Measurements from ENCODE around the gene TYR. TPM values are rescaled to one million over a fixed set of nuclear protein-coding genes. Genes with fewer than 3 reads are reported as not detected.
"Not testable (repeated sequence)": the region's sequence is repeated elsewhere in the genome, so short reads cannot be mapped to it uniquely, and the experiment has no call there.

Gene TYR
- total and polyA plus RNA-seq, 2 donors (not counting 1 experiment from before 2014, with no cell fraction given) = not detected

DNA sequence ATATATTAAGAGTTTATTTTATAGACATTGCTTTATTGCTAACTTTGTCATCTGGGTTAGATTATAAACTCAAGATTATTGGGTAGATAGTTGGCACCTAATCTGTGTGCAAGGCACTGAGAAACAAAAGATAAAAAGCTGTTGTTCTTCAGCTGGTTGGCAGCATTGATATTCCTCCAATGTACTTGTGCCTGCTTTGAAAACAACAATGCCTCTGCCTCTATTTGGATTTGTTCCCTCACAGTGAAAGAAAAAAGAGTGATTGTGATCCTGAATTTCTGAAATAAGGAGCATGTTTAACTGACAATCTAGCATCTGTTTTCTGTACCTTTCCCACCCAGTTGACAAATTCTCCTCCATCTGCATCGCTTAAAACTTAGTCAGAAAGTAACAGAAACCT is 98.3 kb downstream of the TYR start:
- WGBS (ENCODE audit: insufficient coverage) = no CpG with 5 or more reads among the region's 1 CpG
- Histone ChIP-seq H2AFZ (ENCODE audit: insufficient read depth, low read depth, low read length, poor library complexity, severe bottlenecking) (no peak overlapping the region), H3K27ac (ENCODE audit: low read length in 2 of 2) (no peak overlapping the region), H3K79me2 (ENCODE audit: control insufficient read depth, insufficient read depth, low read length) (no peaks in the 10 kb centered on the region), H3K4me1 (ENCODE audit: control insufficient read depth in 2 of 2, insufficient read depth in 2 of 2, low read length in 2 of 2) (no peaks in the 10 kb centered on the region), H3K27me3 (replicated peaks in 1 of 4; ENCODE audit: control extremely low read depth in 1 of 4, control insufficient read depth in 3 of 4, insufficient read depth in 4 of 4, low read length in 3 of 4) (no peaks in the 10 kb centered on the region), H4K20me1 (ENCODE audit: control insufficient read depth, insufficient read depth, low read length, poor library complexity, severe bottlenecking) (no peaks in the 10 kb centered on the region), H3K9ac (ENCODE audit: low read length) (no peak overlapping the region), H3K9me3 (ENCODE audit: control extremely low read depth in 1 of 3, control insufficient read depth in 2 of 3, insufficient read depth in 1 of 3, low read length in 2 of 3) (no peaks in the 10 kb centered on the region), H3K4me3 (ENCODE audit: control extremely low read depth in 1 of 5, extremely low read depth in 1 of 5, insufficient read depth in 1 of 5, low read depth in 2 of 5, low read length in 4 of 5) (no peak overlapping the region), H3K36me3 (replicated peaks in 1 of 2; ENCODE audit: control extremely low read depth in 1 of 2, control insufficient read depth in 1 of 2, extremely low read depth in 1 of 2, insufficient read depth in 2 of 2, low read length in 1 of 2) (no peaks in the 10 kb centered on the region), H3K4me2 (replicated peaks; ENCODE audit: low read depth, low read length, poor library complexity, severe bottlenecking) (no peak overlapping the region)
- peaks cover 5% of the 10 kb centered on the region for H3K9me3 Mint-ChIP-seq (ENCODE audit: insufficient read depth)
- H3K27me3 Mint-ChIP-seq = no peaks in the 10 kb centered on the region
- no peaks in the 10 kb centered on the region for H3K4me1 Mint-ChIP-seq
- intact Hi-C loops (cut with micrococcal nuclease) = no loop called here
- ATAC-seq (ENCODE audit: low read depth) (no peak), DNase-seq (no peak)
- H3K27ac Mint-ChIP-seq = no peak overlapping the region
- ChIA-PET CTCF (no interaction called here), POLR2A (no interaction called here)
- no peak overlapping the region for H3K4me3 Mint-ChIP-seq
- no peak for TF ChIP-seq EZH2 (IDR thresholded peaks at IDR 0.05; ENCODE audit: borderline replicate concordance, insufficient read depth, low read depth, low read length, poor library complexity, severe bottlenecking)
- TF ChIP-seq, protein P1, sequence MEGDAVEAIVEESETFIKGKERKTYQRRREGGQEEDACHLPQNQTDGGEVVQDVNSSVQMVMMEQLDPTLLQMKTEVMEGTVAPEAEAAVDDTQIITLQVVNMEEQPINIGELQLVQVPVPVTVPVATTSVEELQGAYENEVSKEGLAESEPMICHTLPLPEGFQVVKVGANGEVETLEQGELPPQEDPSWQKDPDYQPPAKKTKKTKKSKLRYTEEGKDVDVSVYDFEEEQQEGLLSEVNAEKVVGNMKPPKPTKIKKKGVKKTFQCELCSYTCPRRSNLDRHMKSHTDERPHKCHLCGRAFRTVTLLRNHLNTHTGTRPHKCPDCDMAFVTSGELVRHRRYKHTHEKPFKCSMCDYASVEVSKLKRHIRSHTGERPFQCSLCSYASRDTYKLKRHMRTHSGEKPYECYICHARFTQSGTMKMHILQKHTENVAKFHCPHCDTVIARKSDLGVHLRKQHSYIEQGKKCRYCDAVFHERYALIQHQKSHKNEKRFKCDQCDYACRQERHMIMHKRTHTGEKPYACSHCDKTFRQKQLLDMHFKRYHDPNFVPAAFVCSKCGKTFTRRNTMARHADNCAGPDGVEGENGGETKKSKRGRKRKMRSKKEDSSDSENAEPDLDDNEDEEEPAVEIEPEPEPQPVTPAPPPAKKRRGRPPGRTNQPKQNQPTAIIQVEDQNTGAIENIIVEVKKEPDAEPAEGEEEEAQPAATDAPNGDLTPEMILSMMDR (IDR thresholded peaks at IDR 0.05) = no peak

GRCh38 chr11:89279176-89279575 is 101.5 kb downstream of the TYR start:
- ATAC-seq (ENCODE audit: low read depth) = no peak
- H3K4me3 Mint-ChIP-seq = no peak overlapping the region
- WGBS (ENCODE audit: insufficient coverage) = 86% methylated on average over 1 of the region's 1 CpG
- no peaks in the 10 kb centered on the region for H3K27me3 Mint-ChIP-seq
- H3K9me3 ChIP-seq (ENCODE audit: control extremely low read depth in 1 of 3, control insufficient read depth in 2 of 3, insufficient read depth in 1 of 3, low read length in 2 of 3) = no peaks in the 10 kb centered on the region
- ChIA-PET POLR2A (no interaction called here), CTCF (no interaction called here)
- H3K27ac Mint-ChIP-seq = no peak overlapping the region
- no peaks in the 10 kb centered on the region for H3K79me2 ChIP-seq (ENCODE audit: control insufficient read depth, insufficient read depth, low read length)
- no peak overlapping the region for H2AFZ ChIP-seq (ENCODE audit: insufficient read depth, low read depth, low read length, poor library complexity, severe bottlenecking)
- H3K27me3 ChIP-seq (replicated peaks in 1 of 4; ENCODE audit: control extremely low read depth in 1 of 4, control insufficient read depth in 3 of 4, insufficient read depth in 4 of 4, low read length in 3 of 4) = no peaks in the 10 kb centered on the region
- DNase-seq = no peak
- intact Hi-C loops (cut with micrococcal nuclease) = no loop called here
- no peak for TF ChIP-seq EZH2 (IDR thresholded peaks at IDR 0.05; ENCODE audit: borderline replicate concordance, insufficient read depth, low read depth, low read length, poor library complexity, severe bottlenecking)
- TF ChIP-seq, protein P1 (IDR thresholded peaks at IDR 0.05) = no peak
- no peak overlapping the region for H3K9ac ChIP-seq (ENCODE audit: low read length)
- H4K20me1 ChIP-seq (ENCODE audit: control insufficient read depth, insufficient read depth, low read length, poor library complexity, severe bottlenecking) = no peaks in the 10 kb centered on the region
- no peaks in the 10 kb centered on the region for H3K36me3 ChIP-seq (replicated peaks in 1 of 2; ENCODE audit: control extremely low read depth in 1 of 2, control insufficient read depth in 1 of 2, extremely low read depth in 1 of 2, insufficient read depth in 2 of 2, low read length in 1 of 2)
- H3K4me1 ChIP-seq (ENCODE audit: control insufficient read depth in 2 of 2, insufficient read depth in 2 of 2, low read length in 2 of 2) = no peaks in the 10 kb centered on the region
- H3K9me3 Mint-ChIP-seq (ENCODE audit: insufficient read depth) = peaks cover 5% of the 10 kb centered on the region
- H3K4me3 ChIP-seq (ENCODE audit: control extremely low read depth in 1 of 5, extremely low read depth in 1 of 5, insufficient read depth in 1 of 5, low read depth in 2 of 5, low read length in 4 of 5) = no peak overlapping the region
- H3K4me1 Mint-ChIP-seq = no peaks in the 10 kb centered on the region
- no peak overlapping the region for H3K4me2 ChIP-seq (replicated peaks; ENCODE audit: low read depth, low read length, poor library complexity, severe bottlenecking)
- H3K27ac ChIP-seq (ENCODE audit: low read length in 2 of 2) = no peak overlapping the region

GRCh38 chr11:89281032-89281677 is 103.5 kb downstream of the TYR start:
- H3K4me3 ChIP-seq (ENCODE audit: control extremely low read depth in 1 of 5, extremely low read depth in 1 of 5, insufficient read depth in 1 of 5, low read depth in 2 of 5, low read length in 4 of 5); H2AFZ ChIP-seq (ENCODE audit: insufficient read depth, low read depth, low read length, poor library complexity, severe bottlenecking); H3K79me2 ChIP-seq (ENCODE audit: control insufficient read depth, insufficient read depth, low read length); H3K4me2 ChIP-seq (replicated peaks; ENCODE audit: low read depth, low read length, poor library complexity, severe bottlenecking); H3K9me3 ChIP-seq (ENCODE audit: control extremely low read depth in 1 of 3, control insufficient read depth in 2 of 3, insufficient read depth in 1 of 3, low read length in 2 of 3); intact Hi-C loops (cut with micrococcal nuclease); H3K4me3 Mint-ChIP-seq; H3K27ac Mint-ChIP-seq; H3K4me1 Mint-ChIP-seq; H3K9me3 Mint-ChIP-seq (ENCODE audit: insufficient read depth); POLR2A ChIA-PET; DNase-seq; H4K20me1 ChIP-seq (ENCODE audit: control insufficient read depth, insufficient read depth, low read length, poor library complexity, severe bottlenecking); H3K27me3 Mint-ChIP-seq; H3K27me3 ChIP-seq (replicated peaks in 1 of 4; ENCODE audit: control extremely low read depth in 1 of 4, control insufficient read depth in 3 of 4, insufficient read depth in 4 of 4, low read length in 3 of 4); H3K36me3 ChIP-seq (replicated peaks in 1 of 2; ENCODE audit: control extremely low read depth in 1 of 2, control insufficient read depth in 1 of 2, extremely low read depth in 1 of 2, insufficient read depth in 2 of 2, low read length in 1 of 2); ATAC-seq (ENCODE audit: low read depth); H3K27ac ChIP-seq (ENCODE audit: low read length in 2 of 2); H3K9ac ChIP-seq (ENCODE audit: low read length); CTCF ChIA-PET; H3K4me1 ChIP-seq (ENCODE audit: control insufficient read depth in 2 of 2, insufficient read depth in 2 of 2, low read length in 2 of 2): not testable (repeated sequence)
- WGBS (ENCODE audit: insufficient coverage) = 82% methylated on average over 1 of the region's 3 CpGs
